Measurements from ENCODE around the gene ZNF581. TPM values are rescaled to one million over a fixed set of nuclear protein-coding genes. Genes with fewer than 3 reads are reported as not detected.
A peak's percentile ranks its signal among the peaks of the same experiment; 100 is the strongest.

Gene ZNF581
- total RNA-seq, 2 donors from 2014 or later: 6.7 to 23.8 TPM

DNA sequence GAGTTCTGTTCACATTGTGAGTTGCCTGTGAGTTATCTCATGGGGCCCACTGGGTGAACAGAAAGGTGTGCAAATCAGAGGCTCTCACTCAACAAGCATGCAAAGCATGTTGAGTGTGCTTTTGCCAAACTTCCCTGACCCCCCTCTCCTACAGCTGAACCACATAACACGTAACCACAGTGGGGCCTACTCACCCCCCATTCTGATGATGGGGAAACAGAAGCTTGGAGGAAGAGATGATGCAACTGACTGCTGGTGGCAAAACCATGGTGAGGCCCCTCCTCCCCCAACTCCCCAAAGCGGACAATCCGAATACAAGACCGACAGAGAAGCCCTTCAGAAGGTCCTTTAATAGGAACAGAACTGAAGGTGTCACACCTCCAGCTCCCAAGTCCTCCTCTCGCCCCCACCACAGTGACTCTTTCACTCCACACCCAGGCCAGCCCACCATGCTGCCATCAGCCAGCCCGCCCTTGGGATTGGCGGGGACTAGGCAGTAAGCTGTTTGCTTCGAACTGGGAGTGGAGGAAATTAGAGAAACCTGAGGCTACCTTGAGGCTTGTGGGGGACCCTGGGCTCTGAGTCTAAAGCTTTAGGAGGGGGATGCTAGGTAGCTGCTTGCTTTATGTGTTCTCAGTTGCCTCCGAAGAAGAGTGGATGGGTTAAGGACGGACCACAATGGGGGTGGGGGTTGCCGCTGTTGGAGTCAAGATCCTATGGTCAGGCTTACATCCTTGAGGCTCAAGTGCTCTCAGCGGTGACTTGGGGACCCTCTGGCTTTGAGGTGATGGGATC is 22.8 kb upstream of the ZNF581 start:
- DNase-seq (ENCODE audit: low spot score) (no peak), ATAC-seq (ENCODE audit: insufficient number of reproducible peaks, low FRiP score, low read depth) (no peak)
- no peak overlapping the region for H3K4me3 ChIP-seq
- H3K4me1 ChIP-seq (ENCODE audit: control insufficient read depth in 1 of 2, low read depth in 2 of 2): peaks cover 0 to 6% of the 10 kb centered on the region in 2 donors
- no peaks in the 10 kb centered on the region for H3K9me3 ChIP-seq
- H3K27me3 ChIP-seq (replicated peaks; ENCODE audit: insufficient read depth): no peaks in the 10 kb centered on the region
- TF ChIP-seq, protein P1, sequence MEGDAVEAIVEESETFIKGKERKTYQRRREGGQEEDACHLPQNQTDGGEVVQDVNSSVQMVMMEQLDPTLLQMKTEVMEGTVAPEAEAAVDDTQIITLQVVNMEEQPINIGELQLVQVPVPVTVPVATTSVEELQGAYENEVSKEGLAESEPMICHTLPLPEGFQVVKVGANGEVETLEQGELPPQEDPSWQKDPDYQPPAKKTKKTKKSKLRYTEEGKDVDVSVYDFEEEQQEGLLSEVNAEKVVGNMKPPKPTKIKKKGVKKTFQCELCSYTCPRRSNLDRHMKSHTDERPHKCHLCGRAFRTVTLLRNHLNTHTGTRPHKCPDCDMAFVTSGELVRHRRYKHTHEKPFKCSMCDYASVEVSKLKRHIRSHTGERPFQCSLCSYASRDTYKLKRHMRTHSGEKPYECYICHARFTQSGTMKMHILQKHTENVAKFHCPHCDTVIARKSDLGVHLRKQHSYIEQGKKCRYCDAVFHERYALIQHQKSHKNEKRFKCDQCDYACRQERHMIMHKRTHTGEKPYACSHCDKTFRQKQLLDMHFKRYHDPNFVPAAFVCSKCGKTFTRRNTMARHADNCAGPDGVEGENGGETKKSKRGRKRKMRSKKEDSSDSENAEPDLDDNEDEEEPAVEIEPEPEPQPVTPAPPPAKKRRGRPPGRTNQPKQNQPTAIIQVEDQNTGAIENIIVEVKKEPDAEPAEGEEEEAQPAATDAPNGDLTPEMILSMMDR (IDR thresholded peaks at IDR 0.05): no peak
- no peak overlapping the region for H3K27ac ChIP-seq
- peaks cover 19% of the 10 kb centered on the region for H3K36me3 ChIP-seq

DNA sequence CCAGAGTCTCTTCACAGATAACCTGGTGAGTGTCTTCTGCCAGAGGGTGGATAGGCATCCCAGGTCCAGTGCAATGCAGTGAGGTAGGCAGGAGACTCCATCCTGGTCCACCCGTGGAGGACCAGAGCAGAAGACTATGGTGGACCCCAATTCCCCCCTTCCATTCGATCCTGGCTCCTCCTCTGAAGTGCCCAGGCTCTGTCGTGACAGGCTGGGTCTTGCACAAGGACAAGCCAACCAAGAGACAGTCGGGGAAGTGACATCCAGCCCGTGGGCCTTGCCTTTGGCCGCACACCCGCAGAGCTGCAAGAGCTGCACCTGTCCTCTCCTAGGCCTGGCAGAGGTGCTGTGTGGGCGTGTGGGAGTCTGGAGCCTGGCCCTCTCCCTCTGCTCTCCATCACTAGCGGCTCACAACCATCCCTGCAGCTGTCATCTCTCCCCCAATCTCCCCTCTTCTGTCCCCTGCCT is 22.2 kb upstream of the ZNF581 start:
- Histone ChIP-seq H3K27ac (no peak overlapping the region), H3K4me3 (no peak overlapping the region), H3K36me3 (peaks cover 13% of the 10 kb centered on the region), H3K27me3 (replicated peaks; ENCODE audit: insufficient read depth) (no peaks in the 10 kb centered on the region), H3K4me1 (ENCODE audit: control insufficient read depth in 1 of 2, low read depth in 2 of 2) (peaks cover 0 to 6% of the 10 kb centered on the region in 2 donors), H3K9me3 (no peaks in the 10 kb centered on the region)
- no peak for DNase-seq (ENCODE audit: low spot score)
- no peak for ATAC-seq (ENCODE audit: insufficient number of reproducible peaks, low FRiP score, low read depth)
- TF ChIP-seq, protein P1 (IDR thresholded peaks at IDR 0.05): no peak

DNA sequence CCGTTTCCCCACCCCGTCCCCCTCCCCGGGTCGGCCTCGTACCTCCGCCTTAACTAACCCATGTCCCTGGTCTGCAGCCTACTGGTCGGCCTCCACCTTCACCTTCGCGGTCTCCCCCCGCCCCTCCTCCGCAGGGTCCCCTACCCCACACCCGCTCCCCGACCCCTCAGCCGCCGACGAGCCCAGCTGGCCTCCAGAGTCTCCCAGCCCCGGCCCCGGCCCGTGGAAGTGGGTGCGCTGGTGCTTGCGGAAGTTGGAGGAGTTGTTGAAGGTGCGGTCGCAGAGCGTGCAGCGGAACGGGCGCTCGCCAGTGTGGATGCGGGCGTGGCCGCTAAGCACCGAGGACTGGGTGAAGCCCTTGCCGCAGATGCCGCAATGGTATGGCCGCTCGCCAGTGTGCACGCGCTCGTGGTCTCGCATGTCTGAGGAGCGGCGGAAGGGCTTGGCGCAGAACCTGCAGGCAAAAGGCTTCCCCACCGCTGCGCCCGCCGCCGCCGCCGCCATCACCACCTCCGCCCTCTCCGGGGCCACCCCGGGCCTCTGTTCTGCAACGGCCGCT is 21.7 kb upstream of the ZNF581 start:
- Histone ChIP-seq H3K4me1 (ENCODE audit: control insufficient read depth in 1 of 2, low read depth in 2 of 2) (peaks cover 0 to 6% of the 10 kb centered on the region in 2 donors), H3K4me3 (no peak overlapping the region), H3K27me3 (replicated peaks; ENCODE audit: insufficient read depth) (no peaks in the 10 kb centered on the region), H3K9me3 (no peaks in the 10 kb centered on the region), H3K36me3 (peaks cover 8% of the 10 kb centered on the region), H3K27ac (no peak overlapping the region)
- TF ChIP-seq, protein P1 (IDR thresholded peaks at IDR 0.05): no peak
- ATAC-seq (ENCODE audit: insufficient number of reproducible peaks, low FRiP score, low read depth) (no peak), DNase-seq (ENCODE audit: low spot score) (no peak)

DNA sequence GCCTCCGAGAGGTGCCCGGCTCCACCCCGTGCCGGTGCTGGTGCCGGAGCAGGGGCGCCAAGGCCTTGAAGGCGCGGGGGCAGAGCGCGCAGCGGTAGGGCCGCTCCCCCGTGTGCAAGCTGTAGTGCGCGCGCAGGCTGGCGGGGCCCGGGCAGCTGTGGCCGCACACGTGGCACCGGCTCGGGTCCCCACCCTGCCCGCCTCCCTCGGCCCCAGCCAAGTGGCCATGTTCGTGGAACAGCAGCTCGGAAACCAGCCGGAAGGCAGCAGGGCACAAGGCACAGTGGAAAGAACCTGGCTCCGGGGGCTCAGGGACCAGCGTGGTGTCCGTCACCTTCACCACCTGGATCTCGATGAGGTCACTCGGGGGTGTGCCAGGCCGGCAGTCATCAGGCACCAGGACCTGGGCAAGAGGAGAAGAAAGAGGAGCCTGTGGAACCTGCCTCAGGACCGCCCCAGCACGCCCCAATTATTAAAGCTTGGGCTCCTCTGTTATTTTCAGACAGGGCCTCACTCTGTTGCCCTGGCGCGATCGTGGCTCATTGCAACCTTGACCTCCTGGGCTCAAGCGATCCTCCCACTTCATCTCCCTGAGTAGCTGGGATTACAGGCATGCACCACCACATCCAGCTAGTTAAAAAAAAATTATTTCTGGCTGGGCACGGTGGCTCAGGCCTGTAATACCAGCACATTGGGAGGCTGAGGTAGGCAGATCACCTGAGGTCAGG is 21.0 kb upstream of the ZNF581 start:
- Histone ChIP-seq H3K36me3 (peaks cover 5% of the 10 kb centered on the region), H3K4me1 (ENCODE audit: control insufficient read depth in 1 of 2, low read depth in 2 of 2) (peaks cover 0 to 6% of the 10 kb centered on the region in 2 donors), H3K27me3 (replicated peaks; ENCODE audit: insufficient read depth) (no peaks in the 10 kb centered on the region), H3K4me3 (no peak overlapping the region), H3K9me3 (no peaks in the 10 kb centered on the region), H3K27ac (no peak overlapping the region)
- ATAC-seq (ENCODE audit: insufficient number of reproducible peaks, low FRiP score, low read depth) (no peak), DNase-seq (ENCODE audit: low spot score) (no peak)
- TF ChIP-seq, protein P1 (IDR thresholded peaks at IDR 0.05): no peak

DNA sequence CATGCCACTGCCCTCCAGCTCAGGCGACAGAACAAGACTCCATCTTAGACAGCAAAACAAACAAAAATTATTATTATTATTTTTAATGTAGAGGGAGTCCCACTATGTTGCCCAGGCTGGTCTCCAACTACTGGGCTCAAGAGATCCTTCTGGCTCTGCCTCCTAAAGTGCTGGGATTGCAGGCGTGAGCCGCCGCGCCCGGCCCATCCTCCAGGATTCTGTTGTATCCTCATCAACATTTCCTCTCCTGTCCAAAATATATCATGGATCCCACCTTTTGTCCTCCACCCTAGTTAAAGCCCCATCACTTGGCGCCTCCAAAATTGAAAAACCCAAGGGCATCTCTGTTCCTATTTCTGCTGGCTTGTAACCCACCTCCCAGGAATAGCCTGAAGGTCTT is 20.3 kb upstream of the ZNF581 start:
- H3K27ac ChIP-seq: peak overlapping the region in 1 of 2 donors; percentile 38
- H3K27me3 ChIP-seq (replicated peaks; ENCODE audit: insufficient read depth): no peaks in the 10 kb centered on the region
- no peak for ATAC-seq (ENCODE audit: insufficient number of reproducible peaks, low FRiP score, low read depth)
- DNase-seq (ENCODE audit: low spot score): no peak
- no peak overlapping the region for H3K4me3 ChIP-seq
- TF ChIP-seq, protein P1 (IDR thresholded peaks at IDR 0.05): no peak
- peaks cover 0 to 6% of the 10 kb centered on the region in 2 donors for H3K4me1 ChIP-seq (ENCODE audit: control insufficient read depth in 1 of 2, low read depth in 2 of 2)
- H3K36me3 ChIP-seq: no peaks in the 10 kb centered on the region
- H3K9me3 ChIP-seq: no peaks in the 10 kb centered on the region

All from thoracic aorta (tissue), 2 donors.